GM18517 (cell line): ENCODE data around the gene HRH4.

Experiments used
- ATAC-seq: cut with Tn5 transposase; IDR thresholded peaks from one replicate; pipeline ENCODE4 v1.9.1; 2021; ENCODE audit warnings: mild to moderate bottlenecking, moderate library complexity; ENCODE audit not compliant: unreplicated experiment

The HRH4 gene

GRCh38 chr18:24460388-24460787 lies at the start of gene HRH4:
TSS of gene HRH4 (plus strand) at chr18:24460637. CDS start at chr18:24460729, 92 bp downstream.
- no peak for ATAC-seq

- ATAC-seq, result no peak
These were observed 47.3 kb upstream of the HRH4 start for GRCh38 chr18:24413148-24413547.

- ATAC-seq, result no peak
These were observed 46.0 kb upstream of the HRH4 start for GRCh38 chr18:24414349-24415003.

- no peak for ATAC-seq
These were observed 43.0 kb upstream of the HRH4 start for GRCh38 chr18:24417480-24417879.

- no peak for ATAC-seq
These were observed 39.9 kb upstream of the HRH4 start for GRCh38 chr18:24420551-24420950.

- ATAC-seq, result no peak
These were observed 38.6 kb upstream of the HRH4 start for GRCh38 chr18:24421831-24422230.

- no peak for ATAC-seq
These were observed 34.4 kb upstream of the HRH4 start for GRCh38 chr18:24426073-24426397.

- peak; percentile 83 for ATAC-seq
These were observed 33.8 kb upstream of the HRH4 start, which contains the start of gene IMPACT for GRCh38 chr18:24426398-24427294. TSS of gene IMPACT (plus strand) at chr18:24426670. CDS start at chr18:24426757, 87 bp downstream.

GRCh38 chr18:24427484-24427883 lies 33.0 kb upstream of the HRH4 start:
- ATAC-seq, result no peak

- ATAC-seq, result no peak
These were observed 31.7 kb upstream of the HRH4 start for GRCh38 chr18:24428709-24429108.

GRCh38 chr18:24429188-24429587 lies 31.2 kb upstream of the HRH4 start:
- no peak for ATAC-seq

- ATAC-seq, result no peak
These were observed 27.8 kb upstream of the HRH4 start for GRCh38 chr18:24432618-24433017.

- no peak for ATAC-seq
These were observed 23.5 kb upstream of the HRH4 start for GRCh38 chr18:24436939-24437338.

GRCh38 chr18:24443870-24444269 lies 16.6 kb upstream of the HRH4 start:
- peak; percentile 76 for ATAC-seq

- ATAC-seq, result peak; percentile 72
These were observed 14.0 kb upstream of the HRH4 start for GRCh38 chr18:24446453-24446852.

GRCh38 chr18:24446953-24447538 lies 13.4 kb upstream of the HRH4 start:
- no peak for ATAC-seq

GRCh38 chr18:24447961-24448360 lies 12.5 kb upstream of the HRH4 start:
- ATAC-seq, result no peak

- peak; percentile 94 for ATAC-seq
These were observed 3.9 kb upstream of the HRH4 start for GRCh38 chr18:24456549-24456948.

GRCh38 chr18:24459772-24460171 lies 665 bp upstream of the HRH4 start:
- no peak for ATAC-seq

- no peak for ATAC-seq
These were observed 1.6 kb downstream of the HRH4 start for GRCh38 chr18:24461996-24462395.

- no peak for ATAC-seq
These were observed 2.7 kb downstream of the HRH4 start for GRCh38 chr18:24462838-24463775.
